C4-2B (cell line): ENCODE measurements around the gene FAM200C.

Experiments
- ZFX ChIP-seq: fragments of 450-650 bp; IDR thresholded peaks from 2 replicates; pipeline ENCODE4 v1.6.1; 2017
- TF ChIP-seq, protein P1 (sequence below): fragments of 450-650 bp; conservative IDR thresholded peaks from 2 replicates; pipeline ENCODE4 v1.5.1; 2017; ENCODE audit warnings: mild to moderate bottlenecking

DNA sequence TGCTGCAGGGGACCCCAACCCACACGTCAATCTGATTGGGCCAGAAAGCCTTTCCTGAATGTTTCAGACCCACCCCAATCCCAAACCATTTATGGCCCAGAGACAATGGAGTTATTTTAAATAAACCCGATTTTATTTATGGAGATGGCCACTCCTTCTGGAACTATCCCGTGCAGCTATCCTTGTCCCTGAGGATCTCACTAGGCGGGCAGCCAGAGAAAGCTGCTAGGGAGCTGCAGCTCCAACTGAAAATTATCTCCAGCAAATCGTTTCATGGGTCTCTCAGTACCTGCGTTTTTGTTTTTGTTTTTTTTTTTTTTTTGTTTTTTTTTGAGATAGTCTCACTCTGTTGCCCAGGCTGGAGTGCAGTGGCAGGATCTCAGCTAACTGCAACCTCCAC is 52.4 kb downstream of the FAM200C start:
- TF ChIP-seq, protein P1, sequence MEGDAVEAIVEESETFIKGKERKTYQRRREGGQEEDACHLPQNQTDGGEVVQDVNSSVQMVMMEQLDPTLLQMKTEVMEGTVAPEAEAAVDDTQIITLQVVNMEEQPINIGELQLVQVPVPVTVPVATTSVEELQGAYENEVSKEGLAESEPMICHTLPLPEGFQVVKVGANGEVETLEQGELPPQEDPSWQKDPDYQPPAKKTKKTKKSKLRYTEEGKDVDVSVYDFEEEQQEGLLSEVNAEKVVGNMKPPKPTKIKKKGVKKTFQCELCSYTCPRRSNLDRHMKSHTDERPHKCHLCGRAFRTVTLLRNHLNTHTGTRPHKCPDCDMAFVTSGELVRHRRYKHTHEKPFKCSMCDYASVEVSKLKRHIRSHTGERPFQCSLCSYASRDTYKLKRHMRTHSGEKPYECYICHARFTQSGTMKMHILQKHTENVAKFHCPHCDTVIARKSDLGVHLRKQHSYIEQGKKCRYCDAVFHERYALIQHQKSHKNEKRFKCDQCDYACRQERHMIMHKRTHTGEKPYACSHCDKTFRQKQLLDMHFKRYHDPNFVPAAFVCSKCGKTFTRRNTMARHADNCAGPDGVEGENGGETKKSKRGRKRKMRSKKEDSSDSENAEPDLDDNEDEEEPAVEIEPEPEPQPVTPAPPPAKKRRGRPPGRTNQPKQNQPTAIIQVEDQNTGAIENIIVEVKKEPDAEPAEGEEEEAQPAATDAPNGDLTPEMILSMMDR: no peak
- TF ChIP-seq ZFX: no peak
